HG03469 (cell line): Measurements from ENCODE around the gene CLRN2.
"Not testable (repeated sequence)": the region's sequence is repeated elsewhere in the genome, so short reads cannot be mapped to it uniquely, and the experiment has no call there.

Experiments used
- ATAC-seq: cut with Tn5 transposase; IDR thresholded peaks from one replicate; pipeline ENCODE4 v1.9.1; 2021; ENCODE audit warnings: mild to moderate bottlenecking, moderate library complexity, moderate number of reproducible peaks; ENCODE audit not compliant: unreplicated experiment

CLRN2 gene

GRCh38 chr4:17502756-17503155, 12.2 kb upstream of the CLRN2 start:
- ATAC-seq, result no peak

GRCh38 chr4:17504081-17504480, 10.9 kb upstream of the CLRN2 start:
- no peak for ATAC-seq

- no peak for ATAC-seq
These were observed 4.4 kb upstream of the CLRN2 start for GRCh38 chr4:17510582-17510981.

GRCh38 chr4:17511051-17511450, 3.9 kb upstream of the CLRN2 start:
- no peak for ATAC-seq

- peak; percentile 31 for ATAC-seq
These were observed 3.4 kb upstream of the CLRN2 start for GRCh38 chr4:17511509-17511949.

GRCh38 chr4:17511950-17512795, 2.8 kb upstream of the CLRN2 start, which contains the start of gene QDPR:
QDPR (minus strand) TSS chr4:17512090; CDS start chr4:17512054, 36 bp downstream.
- peak; percentile 96 for ATAC-seq

GRCh38 chr4:17512973-17513665, 1.8 kb upstream of the CLRN2 start:
- no peak for ATAC-seq

GRCh38 chr4:17515445-17516407, 761 bp downstream of the CLRN2 start:
- ATAC-seq, result no peak

- ATAC-seq, result no peak
These were observed 2.0 kb downstream of the CLRN2 start for GRCh38 chr4:17516980-17517379.

GRCh38 chr4:17517664-17518063, 2.7 kb downstream of the CLRN2 start:
- no peak for ATAC-seq

- no peak for ATAC-seq
These were observed 6.6 kb downstream of the CLRN2 start for GRCh38 chr4:17521595-17521994.

- no peak for ATAC-seq
These were observed 8.7 kb downstream of the CLRN2 start for GRCh38 chr4:17523662-17524061.

GRCh38 chr4:17526695-17527477, 11.9 kb downstream of the CLRN2 start:
- no peak for ATAC-seq

- ATAC-seq, result no peak
These were observed 13.7 kb downstream of the CLRN2 start for GRCh38 chr4:17528551-17529165.

- ATAC-seq, result no peak
These were observed 16.7 kb downstream of the CLRN2 start for GRCh38 chr4:17531538-17532285.

- no peak for ATAC-seq
These were observed 19.7 kb downstream of the CLRN2 start for GRCh38 chr4:17534705-17535104.

- no peak for ATAC-seq
These were observed 20.3 kb downstream of the CLRN2 start for GRCh38 chr4:17535242-17535641.

- no peak for ATAC-seq
These were observed 20.9 kb downstream of the CLRN2 start for GRCh38 chr4:17535906-17536305.

- not testable (repeated sequence) for ATAC-seq
These were observed 22.1 kb downstream of the CLRN2 start for GRCh38 chr4:17537060-17537459.
